DMS153 treated with DMSO at 0.1 percent for 48 hours (cell line): ENCODE results near the gene SRPK1.
"Not testable (repeated sequence)": the region's sequence is repeated elsewhere in the genome, so short reads cannot be mapped to it uniquely, and the experiment has no call there.

Source experiments
- DNase-seq: peaks from one replicate; lab custom pipeline; 2025; ENCODE audit not compliant: unreplicated experiment; lab: John Stamatoyannopoulos, UW

The SRPK1 gene

DNA sequence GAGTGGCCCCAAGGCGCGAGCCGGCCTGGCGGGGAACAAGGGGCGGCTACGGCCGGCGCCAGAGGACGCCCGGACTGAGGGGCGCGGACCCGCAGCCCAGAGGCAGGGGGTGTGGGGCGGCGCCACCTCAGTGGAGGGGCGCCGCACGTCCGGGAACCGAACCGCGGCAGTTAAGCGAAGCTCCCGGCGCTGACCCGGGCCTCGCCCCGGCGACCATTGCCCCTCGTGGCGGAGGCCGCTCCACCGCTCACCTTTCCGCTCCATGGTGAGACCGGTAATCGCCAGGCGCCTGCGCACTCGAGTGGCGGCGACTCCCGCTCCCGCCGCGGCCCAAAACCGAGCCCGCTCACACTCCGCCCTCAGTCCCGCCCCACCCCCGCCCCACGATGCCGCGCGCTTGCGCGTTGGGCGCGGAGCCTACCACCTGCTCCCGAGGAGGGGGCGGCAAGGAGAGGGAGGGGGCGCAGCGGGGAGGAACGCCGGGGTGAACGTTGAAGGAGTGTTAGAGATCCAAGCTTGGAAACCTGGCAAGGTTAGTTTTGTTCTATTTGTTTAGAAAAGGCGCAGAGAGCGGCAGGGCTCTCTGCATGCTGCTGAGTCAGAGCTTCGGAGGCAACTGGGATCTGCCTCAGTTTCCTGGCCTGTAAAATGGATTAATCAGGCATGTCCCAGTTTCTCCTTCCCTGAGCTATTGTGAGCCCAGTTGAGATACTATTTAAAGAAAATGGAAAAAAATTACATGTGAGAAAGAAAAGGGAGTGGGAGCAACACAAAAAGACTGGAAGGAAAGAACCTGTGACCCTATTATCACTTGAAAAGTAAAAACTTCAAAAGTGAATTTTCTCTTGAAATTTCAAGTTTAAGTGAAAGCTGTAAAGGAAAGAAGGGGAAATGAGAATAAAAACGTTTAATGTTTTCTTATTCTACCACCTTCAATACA, at the start of gene SRPK1:
SRPK1 (minus strand) TSS at position 306 of the 940 bp plus-strand sequence; CDS start at position 264, 42 bp downstream.
- DNase-seq: peak; percentile 76

DNA sequence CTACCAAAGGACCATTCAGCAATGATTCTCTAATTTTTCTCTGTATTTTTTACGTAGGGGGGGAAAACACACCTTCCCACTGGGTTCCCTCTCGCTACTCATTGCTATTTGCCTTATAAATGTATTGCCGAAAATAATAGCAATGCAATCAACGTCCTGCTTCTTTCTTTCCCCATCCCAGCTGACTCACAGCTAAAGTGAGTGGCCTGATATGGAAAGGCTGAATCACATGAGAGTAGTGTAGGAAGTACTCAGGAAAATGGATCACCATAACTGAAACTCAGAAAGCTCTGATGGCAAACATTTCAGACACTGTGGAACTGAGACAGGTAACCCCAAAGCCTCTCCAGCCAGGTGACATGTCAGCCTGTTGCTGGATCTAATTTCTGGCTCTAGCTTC, 49.3 kb upstream of the SRPK1 start:
- no peak for DNase-seq

GRCh38 chr6:35969646-35970045, 48.7 kb upstream of the SRPK1 start:
- no peak for DNase-seq

- no peak for DNase-seq
Observed at GRCh38 chr6:35968821-35969220, 47.9 kb upstream of the SRPK1 start.

DNA sequence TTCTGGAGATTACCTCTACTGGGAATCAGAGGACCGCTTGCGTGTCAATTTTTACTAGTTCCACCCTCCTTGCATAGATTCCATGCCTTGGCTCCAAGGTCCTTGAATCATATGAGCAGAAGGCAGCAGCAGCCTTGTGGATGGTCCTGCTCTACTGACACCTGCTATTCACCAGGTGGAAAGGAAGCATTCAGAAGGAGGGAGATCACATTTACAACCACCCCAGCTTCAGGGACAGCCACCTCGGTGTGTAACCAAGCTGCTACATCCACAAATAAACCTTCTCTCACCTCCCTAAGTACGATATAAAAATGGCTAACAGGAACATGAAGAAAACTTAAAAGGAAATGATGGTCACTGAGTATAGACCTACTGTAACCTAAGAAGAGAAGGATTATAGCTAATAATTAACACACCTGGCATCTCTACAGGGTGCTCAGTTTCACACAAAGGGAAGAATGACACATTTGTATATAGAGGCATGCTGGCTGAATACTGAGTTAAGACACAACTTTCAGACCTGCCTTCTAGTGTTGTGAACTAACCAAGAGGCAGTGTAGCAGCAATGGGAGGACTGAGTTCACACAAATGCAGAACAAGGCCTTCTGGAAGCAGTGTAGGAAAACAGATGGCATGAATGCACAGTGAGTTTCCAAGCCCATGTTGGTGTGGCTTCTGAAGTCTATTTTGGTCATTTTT, 46.3 kb upstream of the SRPK1 start:
- DNase-seq: no peak

GRCh38 chr6:35962779-35963560, 42.1 kb upstream of the SRPK1 start:
- no peak for DNase-seq

GRCh38 chr6:35960187-35960586, 39.3 kb upstream of the SRPK1 start:
- no peak for DNase-seq

DNA sequence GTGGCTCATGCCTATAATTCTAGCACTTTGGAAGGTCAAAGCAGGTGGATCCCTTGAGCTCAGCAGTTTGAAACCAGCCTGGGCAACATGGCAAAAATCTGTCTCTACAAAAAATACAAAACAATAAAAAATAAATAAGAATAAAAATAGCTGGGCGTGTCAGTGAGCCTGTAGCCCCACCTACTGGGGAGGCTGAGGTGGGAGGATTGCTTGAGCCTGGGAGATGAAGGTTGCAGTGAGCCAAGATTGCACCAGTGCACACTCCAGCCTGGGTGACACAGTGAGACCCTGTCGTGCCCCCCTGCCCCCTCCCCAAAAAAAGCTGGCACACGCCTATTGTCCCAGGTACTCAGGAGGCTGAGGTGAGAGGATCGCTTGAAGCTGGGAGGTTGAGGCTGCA, 35.1 kb upstream of the SRPK1 start:
- DNase-seq: no peak

DNA sequence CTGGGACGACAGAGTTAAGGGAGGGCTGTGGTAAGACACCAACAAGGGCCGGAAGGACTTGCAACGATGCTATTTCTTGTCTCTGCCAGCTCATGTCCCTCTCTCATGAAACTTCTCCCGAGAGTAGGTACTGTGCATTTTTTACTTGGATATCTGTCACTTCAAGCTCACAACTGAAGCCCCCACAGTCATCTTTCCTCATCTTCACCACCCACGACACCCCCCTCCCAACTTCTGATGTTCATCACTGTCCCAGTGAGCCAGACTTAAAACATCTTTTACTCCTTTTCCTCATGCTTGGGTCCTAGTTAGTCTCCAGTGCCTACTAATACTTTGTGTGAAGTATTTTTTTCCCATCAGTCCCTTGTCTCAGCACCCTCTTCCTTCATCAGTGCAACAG, 34.6 kb upstream of the SRPK1 start:
- DNase-seq: no peak

DNA sequence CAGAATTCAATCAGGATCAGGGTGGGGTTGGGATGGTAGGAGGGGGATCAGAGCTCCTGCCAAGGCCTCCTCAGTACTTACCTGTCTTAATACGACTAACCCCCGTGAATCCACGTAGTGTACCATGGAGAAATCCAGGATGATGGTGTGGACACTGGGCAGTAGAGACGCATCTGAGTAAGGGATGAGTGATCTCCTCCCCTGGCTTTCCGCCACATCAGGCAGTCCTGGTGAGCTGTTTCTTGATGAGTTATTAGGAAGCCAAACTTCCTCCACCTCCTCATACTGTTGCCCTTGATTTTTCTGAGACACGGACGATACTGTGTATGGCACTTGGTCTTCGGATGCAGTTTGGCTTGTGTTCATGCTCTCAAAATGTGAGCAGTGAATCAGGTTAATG, 34.2 kb upstream of the SRPK1 start:
- no peak for DNase-seq

- no peak for DNase-seq
Observed at GRCh38 chr6:35954333-35954732, 33.4 kb upstream of the SRPK1 start.

DNA sequence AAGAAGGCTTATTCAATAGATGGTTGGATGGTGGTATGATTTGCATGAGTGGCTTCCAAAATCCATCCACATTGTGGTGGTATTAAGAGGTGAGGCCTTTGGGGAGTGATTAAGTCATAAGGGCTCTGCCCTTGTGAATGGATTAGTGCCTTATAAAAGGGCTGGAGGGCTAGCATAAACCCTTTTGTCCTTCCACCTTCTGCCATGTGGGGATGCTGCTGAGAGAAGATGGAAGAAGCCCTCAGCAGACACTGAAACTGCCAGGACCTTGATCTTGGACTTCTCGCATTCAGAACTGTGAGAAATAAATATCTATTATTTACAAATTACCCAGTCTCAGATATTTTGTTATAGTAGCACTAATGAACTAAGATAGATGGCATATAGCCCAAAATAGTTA, 27.8 kb upstream of the SRPK1 start:
- DNase-seq: no peak

DNA sequence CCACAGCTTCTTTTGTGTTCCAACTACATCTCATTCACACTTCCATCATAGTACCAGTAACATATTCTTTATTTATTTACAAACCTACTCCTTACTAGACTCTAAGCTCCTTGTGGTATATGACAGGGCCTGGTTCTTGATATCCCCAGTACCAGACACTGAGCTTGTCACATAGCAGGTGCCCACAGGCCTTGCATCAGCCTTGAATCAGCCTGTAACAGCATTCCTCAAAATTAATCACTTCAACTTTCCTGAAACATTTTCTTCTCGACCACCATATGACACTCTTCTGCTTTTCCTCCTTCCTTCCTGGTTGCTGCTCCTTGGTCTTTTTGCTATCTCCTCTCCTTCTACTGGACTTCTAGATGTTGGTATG, 24.7 kb upstream of the SRPK1 start:
- no peak for DNase-seq

DNA sequence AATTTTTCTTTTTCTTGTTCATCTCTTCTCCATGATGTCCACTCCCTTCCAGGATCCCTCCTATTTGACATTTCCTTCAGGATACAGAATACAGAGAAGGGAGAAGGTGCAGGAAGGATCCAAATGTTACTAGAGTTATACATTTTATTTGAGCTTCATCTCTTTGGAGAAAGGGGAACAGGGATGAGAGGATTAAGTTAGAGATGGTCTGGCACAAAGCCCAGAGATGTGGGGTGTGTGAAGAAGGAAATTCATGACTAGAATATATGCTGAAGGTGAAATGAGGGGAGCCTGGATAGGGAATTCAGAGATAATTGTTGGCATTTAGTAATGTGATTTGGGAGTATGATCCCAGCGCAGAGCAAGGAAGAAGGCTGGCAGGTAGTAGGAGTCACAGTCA, 22.5 kb upstream of the SRPK1 start:
- DNase-seq: no peak

DNA sequence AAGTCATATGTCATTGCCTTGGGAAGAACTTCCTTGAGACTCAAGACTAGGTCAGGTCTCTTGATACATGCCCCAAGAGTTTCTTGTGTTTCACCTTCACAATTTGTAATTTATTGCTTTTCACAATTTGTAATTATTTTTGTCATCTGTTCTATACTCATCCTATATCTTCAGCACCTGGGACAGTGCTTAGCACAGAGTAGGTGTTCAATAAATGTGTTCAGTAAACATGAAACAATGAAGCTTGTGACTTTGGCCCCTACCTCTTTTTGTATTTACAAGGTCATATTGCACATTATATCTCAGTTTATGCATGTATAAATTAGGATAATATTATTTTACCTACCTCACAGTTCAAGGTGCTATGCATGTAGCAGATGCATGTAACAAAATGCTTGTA, 21.5 kb upstream of the SRPK1 start:
- DNase-seq: no peak

DNA sequence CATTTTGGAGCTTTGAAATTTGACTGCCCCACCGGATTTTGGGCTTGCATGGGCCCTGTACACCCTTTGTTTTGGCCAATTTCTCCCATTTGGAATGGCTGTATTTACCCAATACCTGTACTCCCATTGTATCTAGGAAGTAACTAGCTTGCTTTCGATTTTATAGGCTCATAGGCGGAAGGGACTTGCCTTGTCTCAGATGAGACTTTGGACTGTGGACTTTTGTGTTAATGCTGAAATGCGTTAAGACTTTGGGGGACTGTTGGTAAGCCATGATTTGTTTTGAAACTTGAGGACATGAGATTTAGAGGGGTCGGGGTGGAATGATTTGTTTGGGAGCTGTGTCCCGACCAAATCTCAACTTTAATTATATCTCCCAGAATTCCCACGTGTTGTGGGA, 20.3 kb upstream of the SRPK1 start:
- not testable (repeated sequence) for DNase-seq

- DNase-seq: not testable (repeated sequence)
Observed at GRCh38 chr6:35940014-35940413, 19.1 kb upstream of the SRPK1 start.

GRCh38 chr6:35939259-35939658, 18.4 kb upstream of the SRPK1 start:
- DNase-seq: not testable (repeated sequence)

GRCh38 chr6:35936681-35937359, 15.9 kb upstream of the SRPK1 start:
- DNase-seq: no peak

- no peak for DNase-seq
Observed at GRCh38 chr6:35935469-35935868, 14.6 kb upstream of the SRPK1 start.

GRCh38 chr6:35933844-35934243, 12.9 kb upstream of the SRPK1 start:
- DNase-seq: no peak
